ENCODE measurements around the gene MAFB.

Gene MAFB

GRCh38 chr20:40652441-40652987 lies 36.5 kb downstream of the MAFB start:
- no peak for FAIRE-seq

GRCh38 chr20:40651151-40651550 lies 37.9 kb downstream of the MAFB start:
- no peak for FAIRE-seq

- no peak for FAIRE-seq
Observed at GRCh38 chr20:40650707-40651106, 38.3 kb downstream of the MAFB start.

- FAIRE-seq, result no peak
Observed at GRCh38 chr20:40648210-40649072, 40.6 kb downstream of the MAFB start.

GRCh38 chr20:40646813-40647212 lies 42.2 kb downstream of the MAFB start:
- FAIRE-seq, result no peak

- FAIRE-seq, result no peak
Observed at GRCh38 chr20:40646361-40646760, 42.7 kb downstream of the MAFB start.

GRCh38 chr20:40644863-40645262 lies 44.2 kb downstream of the MAFB start:
- no peak for FAIRE-seq

- no peak for FAIRE-seq
Observed at GRCh38 chr20:40643891-40644290, 45.1 kb downstream of the MAFB start.

GRCh38 chr20:40641809-40642208 lies 47.2 kb downstream of the MAFB start:
- no peak for FAIRE-seq

- FAIRE-seq, result no peak
Observed at GRCh38 chr20:40641202-40641601, 47.8 kb downstream of the MAFB start.

GRCh38 chr20:40640667-40641066 lies 48.4 kb downstream of the MAFB start:
- FAIRE-seq, result no peak

GRCh38 chr20:40639676-40640355 lies 49.2 kb downstream of the MAFB start:
- no peak for FAIRE-seq

GRCh38 chr20:40639132-40639531 lies 49.9 kb downstream of the MAFB start:
- FAIRE-seq, result no peak

- FAIRE-seq, result no peak
Observed at GRCh38 chr20:40638414-40638813, 50.6 kb downstream of the MAFB start.

- FAIRE-seq, result no peak
Observed at GRCh38 chr20:40637176-40637575, 51.9 kb downstream of the MAFB start.

- FAIRE-seq, result no peak
Observed at GRCh38 chr20:40636486-40636885, 52.5 kb downstream of the MAFB start.

GRCh38 chr20:40635971-40636370 lies 53.1 kb downstream of the MAFB start:
- no peak for FAIRE-seq
